Lower leg skin (tissue), 4 donors: ENCODE measurements around the gene EPSTI1. TPM values are rescaled to one million over a fixed set of nuclear protein-coding genes. Genes with fewer than 3 reads are reported as not detected.
"Not testable (repeated sequence)": the region's sequence is repeated elsewhere in the genome, so short reads cannot be mapped to it uniquely, and the experiment has no call there.

ENCODE experiments used
- DNase-seq, 2 donors: peaks; one replicate each; pipeline ENCODE4 v3.0.0-alpha.2; 2019; ENCODE audit warnings: low spot score in 2 of 2
- H3K4me3 ChIP-seq: fragments of 200-600 bp; sonication (generic); 2 replicates; pipeline ENCODE4 v1.5.1; 2017; ENCODE audit warnings: mild to moderate bottlenecking, low read depth; ENCODE audit not compliant: poor library complexity, severe bottlenecking
- CTCF ChIP-seq, 3 donors: fragments of 450-650 bp; IDR thresholded peaks; one replicate each; pipeline ENCODE4 v1.5.1; 2016; ENCODE audit warnings: antibody characterized with exemption in 3 of 3, mild to moderate bottlenecking in 3 of 3, moderate library complexity in 2 of 3
- POLR2A ChIP-seq, 2 donors: fragments of 450-650 bp; IDR thresholded peaks; one replicate each; pipeline ENCODE4 v1.6.1; 2016 to 2017; ENCODE audit warnings: antibody characterized with exemption in 2 of 2, mild to moderate bottlenecking in 1 of 2, moderate library complexity in 1 of 2
- WGBS, 2 donors: methylation state at CpG; one replicate each; pipeline ENCODE4 v1.1.5; 2018; 5-methylcytosine and 5-hydroxymethylcytosine counted together
- intact Hi-C: fragments of 100-400 bp; cut with DNase I; formaldehyde crosslinking; loops from one replicate; pipeline ENCODE4 v1.15.0; 2023; ENCODE audit warnings: low total_unique reads
- total RNA-seq, 4 donors: library from RNA; depleted of rRNA; stranded (reverse); fragments of >200 nt; gene quantifications; one replicate each; pipeline ENCODE4 v1.1.0, GENCODE V29; 2016

The EPSTI1 gene
- total RNA-seq, result 1 to 10 TPM in 1 of 4 donors, under 1 TPM in 2, not detected in 1; 0.79 to 4.8 (median 0.91) TPM

- TF ChIP-seq POLR2A (IDR thresholded peaks at IDR 0.05) (no peak), CTCF (IDR thresholded peaks at IDR 0.05) (no peak)
- peak within 1 kb of the TSS; percentile 51 for H3K4me3 ChIP-seq
- peak; percentile 34 to 92 for DNase-seq
- intact Hi-C loops, result no loop called here
- 4 to 8% methylated on average over 29 to 30 of the region's 45 CpGs for WGBS, 2 donors
Measured at GRCh38 chr13:42991898-42992763, at the start of gene EPSTI1. TSS of gene EPSTI1 (minus strand) at chr13:42992241. CDS start at chr13:42992165, 76 bp downstream.

DNA sequence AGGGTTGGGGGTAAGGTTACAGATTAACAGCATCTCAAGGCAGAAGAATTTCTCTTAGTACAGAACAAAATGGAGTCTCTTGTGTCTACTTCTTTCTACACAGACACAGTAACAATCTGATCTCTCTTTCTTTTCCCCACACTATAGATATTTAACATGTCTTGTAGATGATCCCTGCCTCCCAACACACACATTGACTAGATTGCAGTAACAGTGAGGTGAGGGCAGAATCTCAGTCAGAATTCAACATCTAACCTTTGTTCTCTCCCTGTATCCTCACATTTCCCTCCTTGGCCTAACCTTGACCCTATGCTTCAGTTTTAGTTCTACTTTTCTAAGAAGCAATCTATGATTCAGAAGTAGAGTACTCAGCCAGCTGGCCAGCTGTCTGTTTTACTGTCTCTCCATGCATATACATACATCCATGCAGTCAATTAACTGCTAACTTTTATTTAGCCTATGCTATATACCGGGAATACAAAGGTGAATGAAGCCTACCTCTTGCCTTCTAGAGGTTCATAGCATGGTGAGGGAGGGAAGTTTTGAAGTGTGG, 49.4 kb upstream of the EPSTI1 start:
- DNase-seq, result no peak
- 90 to 92% methylated on average over 1 of the region's 1 CpG for WGBS, 2 donors
- no peak overlapping the region for H3K4me3 ChIP-seq
- intact Hi-C loops, result no loop called here
- TF ChIP-seq CTCF (IDR thresholded peaks at IDR 0.05) (no peak), POLR2A (IDR thresholded peaks at IDR 0.05) (no peak)

GRCh38 chr13:43040581-43041368, 48.7 kb upstream of the EPSTI1 start:
- WGBS, 2 donors, result 89 to 94% methylated on average over 13 of the region's 13 CpGs

GRCh38 chr13:43039966-43040365, 47.9 kb upstream of the EPSTI1 start:
- 94 to 97% methylated on average over 2 of the region's 2 CpGs for WGBS, 2 donors
- TF ChIP-seq POLR2A (IDR thresholded peaks at IDR 0.05) (no peak), CTCF (IDR thresholded peaks at IDR 0.05) (no peak)
- DNase-seq, result no peak
- no peak overlapping the region for H3K4me3 ChIP-seq
- intact Hi-C loops, result no loop called here

More at GRCh38 chr13:43040581-43041368, 48.7 kb upstream of the EPSTI1 start:
- intact Hi-C loops, H3K4me3 ChIP-seq, DNase-seq: not testable (repeated sequence)

DNA sequence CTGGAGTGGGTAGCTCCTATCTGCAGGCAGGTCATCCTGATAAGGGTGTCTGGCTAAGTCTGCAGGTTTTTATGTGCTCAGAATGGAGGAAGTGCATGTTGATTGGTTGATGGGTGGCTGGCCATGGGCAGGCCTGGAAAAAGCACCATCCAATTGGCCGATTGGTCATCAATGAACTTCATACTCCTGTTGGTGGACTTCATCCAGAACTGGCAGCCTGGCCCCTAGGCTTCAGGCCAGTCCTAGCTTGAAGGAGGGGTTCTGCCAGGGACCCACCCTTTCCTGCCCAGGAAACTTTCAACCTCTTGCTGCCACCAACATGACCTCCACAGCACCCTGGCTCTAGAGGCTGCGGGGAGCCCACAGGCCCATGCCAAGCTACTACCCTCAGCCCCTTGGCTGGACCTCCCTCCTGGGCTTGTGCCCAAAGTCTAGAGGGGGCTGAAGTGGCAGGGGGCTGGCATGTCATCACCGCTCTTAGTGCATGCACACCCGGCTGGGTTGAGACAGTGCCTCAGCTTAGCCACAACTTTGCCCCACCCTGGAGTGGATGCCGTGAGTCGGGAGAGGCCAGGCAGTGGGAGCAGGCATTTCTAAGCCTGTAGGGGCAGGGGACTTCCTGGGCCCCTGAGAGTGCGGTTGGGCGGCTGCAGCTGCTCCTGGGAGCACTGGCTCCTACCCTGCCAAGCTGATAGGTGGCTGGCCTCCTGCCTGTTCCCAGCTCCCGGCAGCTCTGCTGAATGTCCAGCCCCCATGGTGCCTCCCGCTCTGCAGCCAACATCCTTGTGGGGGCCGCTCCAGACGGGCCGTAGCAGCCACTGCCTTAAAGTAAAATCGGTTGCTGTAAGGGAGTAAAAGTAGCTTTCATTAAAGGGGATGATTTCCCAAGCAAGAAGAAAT, 44.6 kb upstream of the EPSTI1 start:
- DNase-seq, result no peak
- H3K4me3 ChIP-seq, result no peak overlapping the region
- intact Hi-C loops, result no loop called here
- WGBS, 2 donors, result 87 to 93% methylated on average over 9 to 10 of the region's 14 CpGs
- no peak for TF ChIP-seq CTCF (IDR thresholded peaks at IDR 0.05)
- TF ChIP-seq POLR2A (IDR thresholded peaks at IDR 0.05), result no peak
